Activated CD4-positive, CD25-positive, alpha-beta regulatory T cell treated with anti-CD3 and anti-CD28 coated beads, Interleukin-2, amount 50 U/mL, for 16 hours (primary cell): ENCODE results near the gene HSF4.

Experiments
- DNase-seq: peaks from one replicate; pipeline ENCODE4 v3.0.0-alpha.2; 2020; ENCODE audit warnings: low read depth, low spot score

The HSF4 gene

DNA sequence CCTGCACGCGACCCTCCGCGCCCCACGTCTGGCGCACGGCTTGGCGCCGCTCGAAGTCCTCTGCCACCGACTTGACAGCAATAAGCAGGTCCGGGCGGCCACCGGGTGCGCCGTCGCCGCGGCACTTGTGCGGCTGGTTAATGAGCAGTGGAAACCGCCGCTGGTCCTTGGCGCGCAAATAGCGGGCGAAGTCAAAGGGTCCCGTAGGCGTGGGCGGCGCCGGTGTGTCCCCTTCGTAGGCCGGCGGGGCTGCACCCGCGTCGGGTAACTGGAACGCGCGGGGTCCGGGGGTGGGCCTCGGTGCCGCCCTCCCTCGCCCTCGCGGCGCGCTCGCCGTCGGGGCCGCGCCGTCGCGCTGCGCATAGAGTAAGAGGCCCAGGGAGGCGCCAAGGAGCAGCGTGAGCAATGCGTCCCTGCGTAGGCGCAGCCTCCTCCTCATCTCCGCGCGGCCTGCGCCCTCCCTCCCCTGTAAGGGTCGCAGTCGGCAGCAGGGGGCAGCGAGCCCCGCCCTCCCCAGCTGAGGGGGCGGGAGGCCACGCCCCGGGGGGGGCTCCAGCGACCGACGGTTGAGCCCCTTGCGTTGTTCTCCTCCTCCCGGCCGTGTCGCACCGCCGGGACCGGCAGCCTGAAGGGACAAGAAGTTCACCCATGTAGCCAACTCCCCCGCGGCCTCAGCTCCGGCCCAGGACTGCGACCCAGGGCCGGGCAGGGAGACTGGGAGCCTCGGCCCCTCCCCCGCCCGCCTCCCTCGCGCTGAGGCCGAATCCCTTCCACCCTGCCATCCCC is 14.3 kb upstream of the HSF4 start:
- DNase-seq, result no peak

- no peak for DNase-seq
These were observed 13.6 kb upstream of the HSF4 start, which contains the start of gene B3GNT9 for GRCh38 chr16:67150833-67151396. B3GNT9 (minus strand) TSS chr16:67150998; CDS start chr16:67150485, 513 bp downstream.

GRCh38 chr16:67151431-67152097 is 13.0 kb upstream of the HSF4 start:
- no peak for DNase-seq

DNA sequence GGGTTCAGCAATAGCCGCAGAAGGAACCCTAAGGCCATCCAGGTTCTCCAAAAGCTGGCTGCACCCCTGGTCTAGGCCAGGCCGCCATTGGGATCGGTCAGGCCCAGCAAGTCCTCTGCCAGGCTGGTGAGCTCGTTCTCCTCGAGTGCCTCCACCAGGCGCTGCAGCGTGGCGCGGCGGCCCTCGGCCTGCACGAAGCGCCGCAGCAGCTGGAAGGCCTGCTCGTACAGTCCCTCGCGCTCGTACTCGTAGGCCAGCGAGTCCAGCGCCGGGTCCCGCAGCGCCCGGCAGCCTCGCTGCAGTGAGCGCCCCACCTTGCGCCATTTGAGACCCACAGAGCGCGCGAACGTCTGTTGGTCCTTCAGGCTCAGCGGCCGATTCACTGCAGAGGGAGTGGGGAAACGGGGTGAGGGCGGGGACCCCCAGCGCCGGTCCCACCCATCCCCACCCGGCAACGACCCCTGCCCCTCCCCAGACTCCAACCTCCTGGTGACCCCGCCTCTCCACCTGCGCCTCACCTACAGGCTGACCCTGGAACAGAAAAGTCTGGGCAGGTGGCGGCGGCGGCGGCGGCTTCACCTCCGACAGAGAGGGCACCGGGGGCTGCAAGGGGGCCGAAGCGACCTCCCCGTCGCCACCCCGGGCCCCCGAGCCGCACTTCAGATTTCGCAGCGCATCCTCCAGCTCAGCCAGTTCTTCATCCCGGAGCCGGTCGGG is 9.8 kb upstream of the HSF4 start:
- no peak for DNase-seq

DNA sequence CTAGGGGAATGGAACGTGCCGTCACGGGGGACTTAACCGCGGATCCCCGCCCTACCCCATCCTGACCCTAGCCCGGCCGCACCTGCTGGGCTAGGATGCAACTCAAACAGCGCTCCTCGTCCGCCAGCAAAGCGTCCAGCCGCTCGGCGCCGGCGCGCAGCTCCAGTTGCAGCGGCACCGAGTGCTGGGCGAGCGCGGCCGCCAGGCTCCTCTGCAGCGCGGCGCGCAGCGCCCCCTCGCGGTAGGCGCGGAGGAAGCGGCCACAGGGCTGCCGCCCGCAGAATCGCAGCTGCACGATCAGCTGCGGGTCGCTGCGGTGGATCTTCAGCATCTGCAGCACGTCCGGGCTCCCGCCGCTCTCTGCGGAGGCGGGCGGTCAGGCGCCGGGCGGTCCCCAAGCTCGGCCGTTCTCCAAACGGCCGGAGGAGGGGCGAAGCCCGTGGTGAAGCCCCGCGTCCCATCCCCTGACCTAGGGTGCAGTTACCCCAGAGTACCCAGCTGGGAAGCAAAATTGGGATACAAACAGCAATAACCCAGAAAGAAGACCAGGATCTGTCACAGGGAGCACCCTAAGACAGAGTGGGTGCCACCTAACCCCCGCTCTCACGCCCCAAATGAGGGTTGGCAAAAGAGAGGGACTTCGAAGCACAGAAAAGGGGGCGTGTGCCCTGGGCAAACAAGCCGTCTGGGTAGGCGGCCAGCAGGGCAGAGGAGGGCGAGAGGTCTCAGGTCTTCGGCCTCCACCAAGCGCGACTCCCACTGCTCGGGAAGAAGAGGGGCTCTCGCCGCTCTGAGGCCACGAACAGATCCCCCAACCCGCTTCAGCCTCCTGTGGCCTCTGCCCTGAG is 9.0 kb upstream of the HSF4 start:
- peak; percentile 61 for DNase-seq

DNA sequence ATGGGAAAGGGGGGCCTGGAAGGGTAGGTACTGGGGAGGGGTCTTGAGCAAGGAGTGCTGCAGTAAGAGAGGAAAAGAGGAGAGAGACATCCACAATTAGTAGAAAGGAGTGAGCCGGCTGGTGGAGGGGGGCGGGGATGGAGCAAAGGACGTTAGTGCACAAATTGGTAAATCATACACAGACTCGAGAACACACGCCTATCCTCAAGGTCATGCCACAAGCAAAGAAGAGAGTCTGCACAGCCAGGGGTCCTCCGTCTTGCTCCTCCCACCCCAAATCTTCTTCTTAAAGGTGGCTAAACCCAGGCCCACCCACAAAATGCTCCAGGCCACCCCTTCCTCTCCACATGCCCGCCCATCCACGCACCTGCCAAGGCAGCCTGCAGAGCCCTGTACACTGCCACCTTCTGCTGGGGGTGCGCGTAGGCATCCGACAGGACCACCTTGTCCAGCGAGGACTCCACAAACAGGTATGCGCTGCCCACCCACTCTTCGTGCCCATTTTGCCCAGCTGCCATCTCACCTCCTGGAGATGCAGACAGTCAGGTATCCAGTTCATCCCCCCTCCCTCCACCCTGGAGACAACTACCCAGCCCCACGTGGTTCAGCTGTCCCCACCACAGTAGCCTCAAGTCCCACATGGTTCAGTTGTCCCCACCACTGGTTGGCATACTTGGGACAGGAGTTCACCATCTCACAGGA is 8.3 kb upstream of the HSF4 start:
- DNase-seq, result no peak

DNA sequence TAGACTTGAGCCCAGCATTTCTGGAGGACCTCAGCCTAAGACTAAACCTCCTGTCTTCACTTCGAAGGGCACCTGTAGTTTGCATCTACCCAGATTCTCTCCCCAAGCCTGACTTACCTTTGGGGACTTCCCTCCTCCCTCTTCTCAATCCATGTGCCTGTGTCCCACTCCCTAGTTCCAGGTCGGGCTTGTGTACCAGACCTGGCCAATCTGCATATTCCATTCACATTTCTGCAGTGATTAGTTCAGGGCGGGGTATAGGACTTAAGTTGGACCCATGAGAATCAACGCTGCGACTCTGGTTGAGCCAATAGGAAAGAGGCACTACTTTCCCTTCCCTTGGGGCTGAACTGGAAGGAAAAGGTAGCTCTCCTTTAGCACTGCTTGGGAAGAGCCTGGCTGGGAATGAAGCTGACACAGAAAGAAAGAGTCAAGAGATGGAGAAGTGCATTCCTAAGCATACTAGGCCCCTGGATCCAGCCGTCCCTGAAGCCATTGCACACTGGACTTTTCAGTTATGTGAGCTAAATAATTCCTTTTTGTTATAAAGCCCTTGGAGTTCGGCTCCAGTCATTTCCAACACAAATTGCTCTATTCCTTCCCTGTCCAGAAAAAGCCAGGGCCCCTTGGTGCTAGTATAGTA is 7.3 kb upstream of the HSF4 start:
- no peak for DNase-seq

- DNase-seq, result no peak
These were observed 6.5 kb upstream of the HSF4 start for GRCh38 chr16:67157892-67158635.

GRCh38 chr16:67158637-67159600 is 5.6 kb upstream of the HSF4 start:
- peak; percentile 55 for DNase-seq

GRCh38 chr16:67161595-67162058 is 2.9 kb upstream of the HSF4 start:
- DNase-seq, result no peak

DNA sequence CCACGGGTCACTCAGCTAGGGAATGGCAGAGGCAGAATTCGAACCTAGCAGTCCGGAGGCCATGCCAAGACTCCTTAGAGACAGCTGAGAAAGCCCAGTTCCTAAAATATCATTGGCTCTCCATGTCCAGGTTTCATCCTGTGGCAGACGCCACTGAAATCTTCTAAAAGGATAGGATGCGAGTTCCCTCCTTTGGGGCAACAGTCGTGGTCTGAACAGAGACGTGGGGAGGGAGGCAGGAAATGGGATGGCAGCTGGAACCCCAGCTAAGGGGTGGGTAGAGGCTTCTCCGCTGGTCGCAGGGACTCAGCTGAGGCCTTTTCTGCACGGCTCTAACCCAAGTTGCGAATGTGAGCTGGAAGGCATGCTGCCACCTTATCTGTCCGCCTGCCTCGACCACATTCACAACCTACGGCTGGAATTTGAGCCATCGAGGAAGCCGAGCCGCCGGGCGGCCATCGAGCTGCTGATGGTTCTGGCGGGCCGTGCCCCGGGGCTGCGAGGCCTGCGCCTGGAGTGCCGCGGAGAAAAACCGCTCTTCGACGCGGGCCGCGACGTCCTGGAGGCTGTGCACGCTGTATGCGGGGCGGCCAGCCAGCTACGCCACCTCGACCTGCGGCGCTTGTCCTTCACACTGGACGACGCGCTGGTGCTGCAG is 1.9 kb upstream of the HSF4 start:
- no peak for DNase-seq

- no peak for DNase-seq
These were observed 1.2 kb upstream of the HSF4 start for GRCh38 chr16:67163164-67163998.

- no peak for DNase-seq
These were observed 466 bp upstream of the HSF4 start for GRCh38 chr16:67163999-67164558.

- DNase-seq, result no peak
These were observed 855 bp downstream of the HSF4 start for GRCh38 chr16:67165121-67166078.

DNA sequence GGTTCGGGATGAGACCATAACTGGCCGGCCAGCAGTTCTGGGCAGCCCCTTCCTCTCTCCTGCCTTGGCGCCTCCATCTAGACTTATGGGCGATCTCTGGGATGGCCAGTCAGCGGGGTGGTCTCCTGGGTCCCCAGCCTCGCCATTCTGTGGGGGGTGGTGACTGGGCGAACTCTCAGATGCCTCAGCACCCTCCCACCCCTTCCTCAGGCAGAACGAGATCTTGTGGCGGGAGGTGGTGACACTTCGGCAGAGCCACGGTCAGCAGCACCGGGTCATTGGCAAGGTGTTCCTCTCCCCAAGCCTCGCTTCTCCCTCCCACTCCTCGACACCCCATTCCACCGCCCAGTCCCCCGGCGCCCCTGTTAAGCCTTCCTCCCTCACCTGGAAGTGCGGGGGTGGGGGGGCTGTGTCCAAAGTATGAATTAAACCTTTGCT is 1.6 kb downstream of the HSF4 start:
- DNase-seq, result no peak
